Fibroblast of villous mesenchyme (primary cell): ENCODE measurements around the gene FAM227B. TPM values are rescaled to one million over a fixed set of nuclear protein-coding genes. Genes with fewer than 3 reads are reported as not detected.

Experiments
- DNase-seq: peaks from one replicate; pipeline ENCODE4 v3.0.0-alpha.2; 2010; ENCODE audit warnings: low read depth
- H3K4me3 ChIP-seq: 2 replicates; pipeline ENCODE4 v1.5.1; 2011; ENCODE audit warnings: low read depth, mild to moderate bottlenecking, low read length
- total RNA-seq: library from RNA; depleted of rRNA; stranded (reverse); fragments of >200 nt; gene quantifications from 2 replicates; pipeline ENCODE4 v1.2.3, GENCODE V29; 2012
- TF ChIP-seq, protein P1 (sequence below): IDR thresholded peaks from 2 replicates; pipeline ENCODE4 v1.5.1; 2012; ENCODE audit warnings: low read depth, mild to moderate bottlenecking, low read length; ENCODE audit not compliant: insufficient read depth

FAM227B gene
- total RNA-seq, 1 donor: 4.3 TPM

DNA sequence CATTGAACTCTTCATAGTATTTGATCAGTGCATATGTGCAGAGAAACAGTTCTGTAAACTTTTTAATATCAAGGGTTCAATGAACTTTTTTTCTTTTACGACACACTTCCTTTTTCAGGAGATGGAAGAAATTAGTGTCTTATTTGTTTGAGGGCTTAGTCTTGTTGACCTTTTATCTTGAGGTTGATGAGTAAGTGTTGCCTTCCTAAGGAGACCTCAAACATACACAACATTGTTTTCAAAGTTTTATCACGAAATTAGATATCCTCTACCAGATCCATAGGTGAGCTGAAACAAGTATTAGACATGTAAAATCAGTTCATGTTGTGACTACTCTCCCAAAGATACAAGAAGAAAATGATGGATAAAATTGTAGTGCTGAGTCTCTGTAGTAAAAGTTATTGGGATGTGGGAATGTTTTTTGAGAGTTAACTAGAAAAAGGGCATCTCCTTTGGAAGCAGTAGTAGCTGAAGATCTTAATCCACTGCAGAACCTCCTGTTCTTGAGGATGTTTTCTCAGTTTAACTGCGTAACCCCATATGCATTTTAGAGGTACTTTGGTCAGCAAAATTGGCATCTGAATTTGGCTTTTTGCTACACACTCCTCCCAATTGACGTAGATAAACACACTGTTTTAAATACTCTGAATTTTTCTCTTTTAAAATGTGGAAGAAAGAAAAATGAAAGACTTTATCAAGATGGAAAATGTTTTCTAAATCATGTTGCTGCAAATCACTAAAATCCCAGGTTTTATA, 333.8 kb downstream of the FAM227B start:
- DNase-seq: peak; percentile 69
- H3K4me3 ChIP-seq: no peak overlapping the region
- TF ChIP-seq, protein P1, sequence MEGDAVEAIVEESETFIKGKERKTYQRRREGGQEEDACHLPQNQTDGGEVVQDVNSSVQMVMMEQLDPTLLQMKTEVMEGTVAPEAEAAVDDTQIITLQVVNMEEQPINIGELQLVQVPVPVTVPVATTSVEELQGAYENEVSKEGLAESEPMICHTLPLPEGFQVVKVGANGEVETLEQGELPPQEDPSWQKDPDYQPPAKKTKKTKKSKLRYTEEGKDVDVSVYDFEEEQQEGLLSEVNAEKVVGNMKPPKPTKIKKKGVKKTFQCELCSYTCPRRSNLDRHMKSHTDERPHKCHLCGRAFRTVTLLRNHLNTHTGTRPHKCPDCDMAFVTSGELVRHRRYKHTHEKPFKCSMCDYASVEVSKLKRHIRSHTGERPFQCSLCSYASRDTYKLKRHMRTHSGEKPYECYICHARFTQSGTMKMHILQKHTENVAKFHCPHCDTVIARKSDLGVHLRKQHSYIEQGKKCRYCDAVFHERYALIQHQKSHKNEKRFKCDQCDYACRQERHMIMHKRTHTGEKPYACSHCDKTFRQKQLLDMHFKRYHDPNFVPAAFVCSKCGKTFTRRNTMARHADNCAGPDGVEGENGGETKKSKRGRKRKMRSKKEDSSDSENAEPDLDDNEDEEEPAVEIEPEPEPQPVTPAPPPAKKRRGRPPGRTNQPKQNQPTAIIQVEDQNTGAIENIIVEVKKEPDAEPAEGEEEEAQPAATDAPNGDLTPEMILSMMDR: no peak

DNA sequence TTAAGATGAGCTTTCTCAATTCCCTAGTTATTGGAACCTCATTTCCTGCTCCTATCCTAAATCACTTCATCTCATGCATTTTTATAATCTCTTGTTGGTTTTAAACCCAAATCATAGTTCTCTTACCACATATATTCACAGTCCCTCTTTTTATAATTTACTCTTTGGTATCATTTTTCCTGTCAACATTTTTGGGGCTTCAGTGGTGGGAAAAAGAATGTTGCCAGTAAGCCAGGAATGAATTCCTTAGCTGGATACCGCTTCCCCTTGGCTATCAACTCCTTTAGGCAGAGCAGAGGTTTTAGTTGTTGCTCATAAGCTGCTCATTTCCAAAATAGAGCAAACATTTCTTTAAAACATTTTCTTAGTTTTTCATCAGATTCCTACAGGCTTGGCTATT, 338.3 kb downstream of the FAM227B start:
- DNase-seq: peak; percentile 65
- no peak overlapping the region for H3K4me3 ChIP-seq
- TF ChIP-seq, protein P1: no peak

DNA sequence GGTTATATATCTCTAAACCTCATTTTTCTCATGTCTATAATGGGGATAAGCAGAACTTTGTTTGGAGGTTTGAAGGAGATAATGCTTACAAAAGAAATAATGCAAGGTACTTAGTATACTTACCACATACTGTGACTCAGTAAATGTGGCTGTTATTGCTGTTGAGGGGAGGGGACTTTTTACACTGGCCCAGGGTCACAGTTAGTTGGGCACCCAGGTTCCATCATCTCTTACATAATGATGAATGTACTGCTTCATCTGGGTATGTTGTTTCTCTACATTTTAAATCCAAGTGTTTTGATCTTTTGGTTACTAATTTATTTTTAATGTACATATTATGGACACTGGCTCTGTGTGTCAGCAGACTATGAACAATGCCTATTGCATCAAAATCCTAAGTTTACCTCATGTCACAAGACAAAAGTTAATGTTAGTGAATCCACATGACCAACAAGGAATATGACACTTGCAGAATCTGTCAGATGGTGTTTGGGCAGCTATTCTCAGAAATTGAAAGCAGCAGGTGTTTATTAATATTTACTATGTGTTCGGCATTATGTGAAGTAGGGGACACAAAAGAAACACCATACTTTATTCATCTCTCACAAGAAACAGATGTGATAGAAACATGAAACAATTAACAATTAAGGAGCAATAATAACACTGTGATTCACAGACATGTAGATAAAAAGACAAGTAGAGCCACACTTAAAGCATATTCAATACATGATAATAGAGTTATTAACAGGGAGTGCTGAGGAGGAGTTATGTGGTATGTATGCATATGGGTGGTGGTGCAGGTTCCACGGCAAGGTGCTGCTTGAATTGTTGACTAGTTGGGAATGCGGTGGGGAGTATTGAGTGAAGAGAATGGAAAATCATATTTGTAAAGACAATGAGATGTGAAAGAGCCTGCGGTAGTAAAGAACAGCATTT, 340.8 kb downstream of the FAM227B start:
- DNase-seq: no peak

DNA sequence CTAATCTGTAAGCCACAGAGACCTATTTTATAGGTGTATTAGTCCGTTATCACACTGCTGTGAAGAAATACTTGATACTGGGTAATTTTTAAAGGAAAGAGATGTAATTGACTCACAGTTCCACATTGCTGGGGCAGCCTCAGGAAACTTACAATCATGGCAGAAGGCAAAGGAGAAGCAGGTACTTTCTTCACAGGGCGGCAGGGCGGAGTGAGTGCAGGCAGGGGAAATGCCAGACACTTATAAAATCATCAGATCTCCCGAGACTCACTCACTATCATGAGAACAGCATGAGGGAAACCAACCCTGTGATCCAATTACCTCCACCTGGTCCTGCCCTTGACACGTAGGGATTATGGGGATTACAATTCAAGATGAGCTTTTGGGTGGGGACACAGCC, 341.9 kb downstream of the FAM227B start:
- TF ChIP-seq, protein P1: no peak
- DNase-seq: no peak
- H3K4me3 ChIP-seq: no peak overlapping the region

More for the DNA sequence above, 340.8 kb downstream of the FAM227B start:
- no peak overlapping the region for H3K4me3 ChIP-seq
- TF ChIP-seq, protein P1: no peak

Other genes starting within 250 kb of the FAM227B start
- gene FGF7, start 197.6 kb downstream of the FAM227B start, total RNA-seq: 75.7 and 369 TPM in 2 replicates
- gene DTWD1, start 230 bp upstream of the FAM227B start, total RNA-seq: 20.9 and 38.0 TPM in 2 replicates